CD4-positive, alpha-beta T cell treated with Interleukin-10 for 1 hour (primary cell): ENCODE results near the gene RGS1.

Experiments used
- DNase-seq: peaks from one replicate; pipeline ENCODE4 v3.0.0-alpha.2; 2020

Gene RGS1

DNA sequence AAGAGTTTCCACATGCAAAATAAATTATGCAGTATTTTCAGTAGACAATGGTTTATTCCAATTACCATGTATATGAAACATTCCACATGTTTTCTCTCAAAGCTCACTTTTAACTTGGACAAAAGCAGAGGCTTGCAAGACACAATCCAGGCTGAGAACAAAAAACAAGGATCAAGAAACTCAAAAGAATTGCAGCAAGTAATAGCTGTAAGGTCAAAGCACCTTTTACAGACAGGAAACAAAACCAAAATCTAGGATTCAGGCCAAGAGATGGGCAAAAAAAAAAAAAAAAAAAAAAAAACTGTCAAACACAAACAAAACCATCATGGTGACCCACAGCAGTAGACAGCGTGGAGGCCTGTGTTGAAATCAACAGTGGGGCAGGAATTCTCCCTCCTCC is 9.3 kb downstream of the RGS1 start:
- no peak for DNase-seq

DNA sequence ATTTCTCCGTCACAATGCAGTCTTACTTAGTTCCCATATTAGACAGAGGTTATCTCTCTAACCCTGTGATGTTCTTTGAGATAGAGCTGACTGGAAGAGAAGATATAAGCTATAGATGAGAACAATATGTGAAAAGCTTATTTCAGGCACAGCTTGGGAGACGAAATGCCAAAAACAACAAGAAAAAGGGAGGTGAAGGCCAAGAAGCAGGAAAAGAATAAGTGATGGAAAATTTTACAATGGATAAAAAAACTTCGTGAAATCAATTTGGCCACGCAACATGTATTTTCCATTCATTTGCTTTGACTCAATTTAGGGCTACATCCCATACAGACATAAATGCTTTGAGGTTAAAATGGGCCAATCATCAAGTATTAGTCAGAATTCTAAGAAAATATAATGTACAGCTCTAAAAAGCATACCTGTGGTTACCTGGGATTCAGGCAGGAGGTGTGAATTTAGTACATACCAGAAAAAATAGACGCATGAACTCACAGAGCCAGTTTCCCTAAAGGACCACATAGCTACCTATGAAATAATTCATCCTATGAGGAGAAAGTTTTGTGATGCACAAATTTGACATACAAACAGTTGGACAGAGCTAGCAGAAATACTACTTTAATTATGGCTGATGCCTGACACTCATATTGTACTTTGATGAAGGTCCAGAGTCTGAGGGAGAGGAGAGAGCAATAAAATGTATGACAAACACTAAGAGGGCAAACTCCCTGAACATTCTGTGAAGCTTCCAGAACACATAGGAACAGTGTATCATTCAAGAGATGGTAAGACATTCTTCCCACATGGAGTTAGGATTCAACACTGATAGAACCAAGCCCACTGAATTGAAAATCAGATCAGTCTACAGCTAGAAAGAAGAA is 12.1 kb downstream of the RGS1 start:
- DNase-seq, result no peak

DNA sequence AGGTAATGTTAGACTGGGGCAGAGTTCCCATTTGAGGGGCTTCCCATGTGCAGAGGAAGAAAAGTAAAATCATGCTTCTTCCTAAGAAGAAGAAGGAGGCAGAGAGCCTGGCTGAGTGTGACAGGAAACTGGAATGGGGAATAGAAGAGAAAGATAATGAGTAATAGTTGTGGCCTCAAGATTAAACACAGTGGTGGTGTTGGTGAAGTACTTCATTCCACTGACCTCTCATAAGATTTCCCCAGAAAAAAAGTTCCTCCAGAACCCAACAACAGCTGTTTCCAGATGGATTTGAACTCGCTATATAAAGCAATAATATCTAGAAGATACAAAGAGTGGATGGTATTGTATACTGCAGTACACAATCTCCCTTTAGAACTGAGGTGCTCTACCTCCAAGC is 13.0 kb downstream of the RGS1 start:
- DNase-seq, result no peak

DNA sequence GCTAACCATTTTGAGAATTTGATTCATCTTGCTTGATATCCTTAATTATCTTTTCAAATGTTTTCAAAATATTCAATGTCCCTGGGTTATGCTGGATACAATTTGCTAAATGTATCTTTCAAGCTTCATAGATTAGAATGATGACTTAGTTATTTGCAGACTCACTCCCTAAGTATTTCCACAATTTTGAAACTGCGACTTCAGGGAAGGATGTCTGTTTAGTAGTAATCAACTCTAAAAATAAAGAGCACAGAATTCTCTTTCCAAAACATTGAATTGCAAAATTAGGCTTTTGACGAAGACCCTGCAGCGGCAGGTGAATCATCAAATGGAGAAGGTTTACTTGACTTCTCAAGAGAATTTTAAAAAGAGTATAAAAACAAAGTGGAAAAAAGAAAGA is 14.2 kb downstream of the RGS1 start:
- DNase-seq, result no peak

DNA sequence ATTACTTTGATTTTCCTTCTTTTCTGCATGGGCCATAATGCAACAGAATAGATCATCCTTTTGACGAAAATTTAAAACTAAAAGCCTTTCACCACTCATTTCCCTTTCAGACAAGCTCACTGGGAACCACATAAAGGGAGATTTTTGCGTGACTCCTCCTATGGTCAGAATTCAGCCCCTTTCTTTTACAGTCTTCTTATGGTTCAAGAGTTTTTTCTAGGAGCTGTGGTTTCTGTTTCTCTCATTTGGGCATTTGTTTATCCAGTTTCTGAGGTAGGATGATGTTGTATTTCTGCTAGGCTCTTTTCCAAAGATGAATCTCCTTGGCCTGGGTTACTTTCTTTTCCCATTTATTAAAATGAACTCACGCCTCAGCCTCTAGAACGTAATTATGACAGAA is 16.9 kb downstream of the RGS1 start:
- DNase-seq, result no peak

DNA sequence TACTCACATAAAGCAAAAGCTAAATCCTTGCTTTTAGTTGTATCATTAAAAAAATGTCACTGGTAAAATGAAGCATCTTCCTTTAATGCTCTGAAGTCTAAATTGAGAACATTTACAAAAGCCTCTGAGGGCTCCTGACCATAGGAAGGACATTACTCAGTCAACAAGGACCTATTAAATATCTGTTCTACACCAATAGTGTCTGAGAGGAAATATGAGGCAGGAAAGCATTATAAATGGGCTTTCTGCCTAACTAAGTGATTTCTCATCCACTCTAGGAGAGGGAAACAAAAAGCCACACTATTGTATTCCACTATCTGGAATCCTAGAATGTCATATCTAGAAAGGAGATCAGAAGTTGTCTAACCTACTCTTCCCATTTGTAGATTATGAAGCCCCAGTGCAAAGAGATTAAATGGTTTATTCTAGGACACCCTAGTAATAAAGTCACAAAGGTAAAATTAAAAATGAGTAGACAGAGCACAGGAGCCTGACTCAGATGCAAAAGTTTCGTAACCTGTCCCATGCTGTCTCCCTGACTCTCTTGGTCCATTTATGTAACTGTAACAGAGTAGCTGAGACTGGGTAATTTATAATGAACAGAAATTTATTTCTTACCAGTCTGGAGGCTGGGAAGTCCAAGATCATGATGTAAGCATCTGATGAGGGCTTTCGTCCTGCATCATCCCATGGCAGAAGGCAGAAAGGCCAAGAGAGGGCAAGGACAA is 17.6 kb downstream of the RGS1 start:
- no peak for DNase-seq

DNA sequence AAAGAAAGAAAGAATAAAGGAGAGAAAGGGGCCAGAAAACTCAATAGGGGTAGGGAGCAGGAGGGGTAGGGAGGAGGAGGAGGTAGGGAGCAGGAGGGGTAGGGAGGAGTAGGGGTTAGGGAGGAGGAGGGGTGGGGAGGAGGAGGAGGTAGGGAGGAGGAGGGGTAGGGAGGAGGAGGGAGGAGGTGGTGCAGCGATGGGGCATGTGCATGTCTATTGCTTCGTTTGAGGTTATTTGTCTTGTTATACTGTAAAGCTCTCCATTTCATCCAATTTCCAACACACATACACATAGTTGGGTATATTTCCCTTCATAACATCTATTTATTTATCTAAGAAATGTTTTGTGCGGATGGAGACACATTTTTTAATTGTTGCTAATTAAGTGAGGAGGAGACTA is 19.7 kb downstream of the RGS1 start:
- no peak for DNase-seq

DNA sequence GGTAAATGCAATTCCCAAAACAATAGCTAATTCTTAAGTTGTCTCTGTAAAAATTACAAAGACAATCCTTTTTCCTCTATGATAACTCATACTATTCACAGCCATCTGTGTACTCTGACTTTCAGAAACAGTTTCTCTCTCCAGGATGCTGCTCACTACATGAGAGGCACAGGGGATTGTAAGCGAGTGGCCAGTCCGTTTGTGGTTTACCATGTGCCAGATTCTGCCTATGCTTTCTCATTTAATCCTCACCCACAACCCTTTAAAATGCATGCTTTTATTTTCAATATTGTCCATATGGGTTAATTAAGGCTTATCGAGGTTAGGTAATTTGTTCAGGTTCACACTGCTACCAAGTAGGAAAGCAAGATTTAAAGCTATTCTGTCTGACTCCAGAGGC is 23.0 kb downstream of the RGS1 start:
- DNase-seq, result no peak

DNA sequence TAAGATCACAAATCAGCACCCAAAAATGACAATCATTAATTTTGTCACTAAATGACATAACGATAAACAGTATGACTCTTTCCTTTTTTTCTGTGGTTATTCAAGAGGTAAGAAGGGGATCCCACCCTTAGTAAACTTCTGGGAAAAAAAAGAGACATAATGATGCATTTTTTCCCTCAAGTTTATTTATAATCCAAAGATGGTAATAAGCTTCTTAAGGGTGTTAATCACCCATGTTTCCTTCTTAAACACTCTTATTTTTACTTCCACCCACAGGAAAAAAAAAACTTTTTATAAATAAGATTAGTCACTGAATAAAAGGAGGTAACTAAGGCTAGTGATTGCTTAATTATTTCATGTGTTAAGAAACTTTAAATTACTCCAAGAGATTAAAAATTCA is 24.7 kb downstream of the RGS1 start:
- no peak for DNase-seq

DNA sequence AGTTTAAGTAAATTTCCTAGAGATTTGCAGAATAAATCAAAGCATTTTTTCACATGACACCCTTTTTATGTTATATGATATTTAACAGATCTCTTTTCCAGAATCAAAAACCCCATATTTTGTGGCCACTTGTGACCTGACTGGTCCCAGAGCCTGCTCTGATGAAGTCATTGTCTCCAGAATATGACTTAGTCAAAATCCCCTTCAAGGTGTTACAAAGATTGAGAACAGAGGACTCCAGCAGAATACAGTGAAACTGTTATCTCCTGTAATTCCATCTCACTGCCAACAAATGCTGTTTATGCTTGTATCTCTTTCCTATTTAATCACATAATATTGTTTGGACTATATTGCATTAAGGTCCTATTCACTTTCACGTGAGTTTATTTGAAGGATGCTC is 25.6 kb downstream of the RGS1 start:
- no peak for DNase-seq

DNA sequence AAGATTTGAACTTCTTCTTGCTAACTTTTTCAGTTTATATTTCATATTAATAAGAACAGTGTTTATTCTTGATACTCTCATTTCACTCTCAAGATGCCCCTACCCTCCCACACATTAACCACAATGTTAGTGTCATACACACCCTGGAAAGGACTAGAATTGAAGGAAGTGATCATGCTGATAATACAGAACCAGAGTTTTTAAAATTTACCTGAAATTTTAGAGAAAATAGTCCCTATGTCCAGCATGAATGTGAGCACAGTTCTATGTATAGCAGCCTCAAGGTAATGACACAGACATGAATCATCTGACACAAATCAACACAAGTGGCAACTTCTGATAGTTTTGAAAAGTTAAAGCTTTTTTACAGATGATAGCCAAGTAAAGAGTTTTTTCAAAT is 26.0 kb downstream of the RGS1 start:
- DNase-seq, result no peak

DNA sequence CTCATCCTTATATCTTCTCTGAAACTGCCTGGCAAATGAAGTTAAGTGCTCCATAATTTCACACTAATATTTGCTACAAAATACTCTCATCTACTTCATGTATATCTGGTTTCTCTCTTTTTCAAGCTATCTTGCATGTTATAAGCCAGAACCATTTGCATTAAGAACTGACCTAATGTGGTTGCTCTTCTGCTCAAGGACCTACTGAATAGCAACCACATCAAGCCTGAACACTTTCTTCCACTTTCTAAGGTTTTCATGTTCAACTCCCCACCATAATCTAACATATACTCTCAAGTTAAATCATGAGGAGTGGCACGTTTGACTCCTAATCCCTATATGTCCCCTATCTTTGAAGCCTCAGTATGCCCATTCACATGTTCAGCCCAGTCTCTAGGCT is 27.2 kb downstream of the RGS1 start:
- DNase-seq, result no peak

DNA sequence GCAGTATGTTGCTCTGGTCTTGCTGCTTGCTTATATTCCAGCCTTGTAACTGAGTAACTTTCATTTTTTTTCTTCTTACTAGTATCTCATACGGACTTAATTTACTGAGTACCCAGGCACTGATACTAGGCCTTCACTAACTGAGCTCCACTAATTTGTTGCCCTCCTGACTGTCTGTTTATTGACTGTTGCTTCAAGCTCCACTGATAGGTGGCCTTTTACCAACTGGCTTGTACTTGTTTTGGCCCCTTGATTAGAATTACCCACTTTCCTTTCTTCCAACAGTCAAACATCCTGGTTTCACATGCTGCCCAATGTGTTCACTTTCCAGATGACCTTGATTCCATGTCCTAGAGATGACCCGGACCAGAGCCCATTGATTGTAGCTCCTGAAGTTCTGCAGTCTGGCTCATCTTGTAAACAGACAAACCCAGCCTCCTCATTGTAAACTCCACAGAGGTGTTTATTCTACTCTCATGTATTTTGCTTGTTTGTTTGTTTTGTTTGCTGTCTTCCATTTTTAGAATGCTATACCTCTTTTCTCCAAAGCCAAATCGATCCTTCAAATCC is 27.7 kb downstream of the RGS1 start:
- no peak for DNase-seq

DNA sequence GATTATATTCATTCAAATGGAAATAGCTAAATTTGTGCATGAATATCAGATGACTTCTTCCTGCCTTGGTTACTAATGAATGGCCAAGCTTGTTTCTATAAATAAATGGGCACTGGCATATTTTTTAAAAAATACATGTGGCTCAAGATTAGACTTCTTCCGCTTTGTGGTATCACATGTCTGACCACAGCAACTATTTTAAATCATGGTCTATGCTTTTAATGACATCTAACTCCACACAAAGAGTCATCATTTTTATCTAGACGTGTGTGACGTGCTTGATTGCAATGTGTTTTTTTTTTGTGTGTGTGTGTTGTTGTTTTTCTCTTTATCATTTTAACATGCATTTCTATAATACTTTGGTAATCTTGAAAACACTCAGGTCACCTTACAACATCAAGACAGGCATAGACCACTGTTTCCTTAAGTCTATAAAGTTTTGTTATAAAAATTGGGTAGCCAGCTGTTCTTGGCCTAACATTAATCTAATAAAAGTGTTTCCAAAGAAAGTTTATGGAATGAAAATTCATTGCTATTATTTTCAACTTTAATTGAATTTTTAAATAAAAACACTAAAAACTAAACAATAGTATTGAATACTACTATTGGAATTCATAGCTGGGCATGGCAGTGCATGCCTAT is 29.5 kb downstream of the RGS1 start:
- peak; percentile 38 for DNase-seq

DNA sequence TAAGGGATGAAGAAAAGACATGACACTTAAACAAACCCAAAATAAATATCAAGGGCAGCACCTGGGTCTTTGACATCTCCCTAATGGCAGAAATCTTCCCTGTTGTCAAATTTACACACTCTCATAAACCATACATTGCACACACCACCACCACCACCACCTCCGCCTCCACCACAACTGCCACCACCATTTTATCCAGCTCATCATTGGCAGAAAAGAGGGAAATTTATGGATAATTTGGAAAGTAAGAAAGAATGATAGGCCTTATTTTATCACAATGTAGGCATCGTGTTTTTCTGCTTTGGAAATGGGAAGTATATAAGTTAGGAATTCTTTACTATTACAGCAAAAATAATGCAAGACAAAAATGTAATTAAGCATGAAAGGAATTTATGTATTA is 33.1 kb downstream of the RGS1 start:
- DNase-seq, result no peak

DNA sequence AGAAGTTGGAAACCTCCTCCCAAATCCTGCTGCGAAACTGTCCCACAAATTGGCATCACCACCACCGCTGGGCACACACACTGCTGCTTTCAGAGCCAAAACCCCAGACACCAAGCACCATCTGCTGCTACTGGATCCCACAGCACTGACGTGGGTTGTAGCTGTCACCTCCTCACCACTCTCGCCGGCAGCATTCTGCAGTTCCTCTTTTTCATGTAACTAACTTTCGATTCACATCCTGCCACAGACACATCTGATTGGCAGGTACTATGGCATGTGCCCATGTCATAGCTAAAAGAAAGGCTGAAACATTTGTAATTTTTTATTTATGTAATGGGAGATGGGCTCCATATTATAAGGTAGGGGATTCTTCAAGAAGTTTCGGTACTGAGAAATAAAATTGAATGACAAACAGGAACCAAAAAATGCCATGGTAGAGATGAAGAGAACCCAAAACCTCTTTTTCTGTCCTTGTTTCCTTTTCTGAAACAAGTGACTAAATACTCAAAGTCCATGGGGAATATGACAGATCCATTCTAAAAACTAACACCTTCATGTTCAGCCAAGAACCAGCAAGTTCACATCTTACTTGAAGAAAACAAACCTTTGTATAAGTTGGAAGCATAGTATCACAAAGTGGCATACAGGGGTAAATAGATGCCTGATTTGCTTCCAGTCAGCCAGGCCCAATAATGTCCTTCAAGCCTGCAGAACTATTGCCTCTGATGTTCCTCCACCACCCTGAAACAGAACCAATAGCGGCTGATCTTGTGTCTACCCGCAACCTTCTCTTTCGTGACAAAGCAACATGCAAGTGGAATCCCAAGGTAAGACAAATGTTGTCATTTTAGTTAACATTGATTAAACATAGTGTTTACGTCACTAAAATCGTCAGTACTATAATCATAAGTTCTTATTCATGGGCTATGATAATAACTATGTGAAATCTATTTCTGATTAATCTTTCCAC is 33.8 kb downstream of the RGS1 start:
- peak; percentile 77 for DNase-seq

DNA sequence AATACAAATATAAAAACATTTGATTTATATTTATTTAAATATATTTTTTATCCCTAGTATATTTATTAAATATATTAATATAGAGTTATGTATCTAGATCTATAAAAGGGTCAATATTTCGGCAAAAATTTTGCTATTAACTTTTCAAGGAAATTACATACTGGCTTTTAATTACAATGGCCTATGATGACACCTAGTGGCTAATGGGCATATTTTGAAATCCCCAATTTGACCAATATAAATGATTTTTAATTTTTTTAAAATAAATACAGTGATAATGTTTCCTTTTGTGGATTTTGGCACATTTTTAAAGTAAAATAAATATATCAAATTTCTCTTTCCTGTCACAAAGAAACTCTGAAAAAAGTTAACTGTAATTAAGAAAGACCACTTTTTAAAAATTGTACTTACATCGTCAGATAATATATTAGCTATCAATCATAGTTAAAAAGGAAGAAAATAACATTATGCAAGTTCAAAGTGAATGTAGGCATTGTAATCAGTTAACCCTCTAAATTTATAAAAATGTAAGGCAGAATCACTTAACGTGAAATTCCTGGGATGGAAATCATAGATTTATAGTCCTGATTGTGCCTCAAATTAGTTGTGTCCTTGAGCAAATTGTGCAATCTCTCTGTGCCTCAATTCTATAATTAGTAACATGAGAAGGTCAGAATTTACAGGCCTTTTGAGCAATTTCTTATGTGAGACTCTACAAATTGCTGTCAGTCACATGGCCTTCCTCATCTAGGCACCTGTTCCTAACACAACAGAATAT is 34.7 kb downstream of the RGS1 start:
- peak; percentile 56 for DNase-seq

DNA sequence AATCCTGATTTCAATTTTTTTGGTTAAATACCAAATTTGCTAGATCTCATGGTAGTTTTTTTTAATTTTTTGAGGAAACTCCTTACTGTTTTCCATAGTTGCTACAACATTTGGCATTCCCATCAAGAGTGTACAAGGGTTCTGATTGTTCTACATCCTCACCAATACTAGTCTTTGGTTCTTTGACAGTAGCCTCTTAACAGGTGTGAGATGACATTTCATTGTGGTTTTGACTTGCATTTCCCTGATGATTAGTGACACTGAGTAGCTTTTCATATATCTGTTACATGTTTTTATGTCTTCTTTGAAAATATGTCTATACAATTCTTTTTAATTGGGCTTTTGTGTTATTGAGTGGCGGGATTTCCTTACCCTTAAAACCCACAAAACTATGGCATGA is 39.5 kb downstream of the RGS1 start:
- no peak for DNase-seq

DNA sequence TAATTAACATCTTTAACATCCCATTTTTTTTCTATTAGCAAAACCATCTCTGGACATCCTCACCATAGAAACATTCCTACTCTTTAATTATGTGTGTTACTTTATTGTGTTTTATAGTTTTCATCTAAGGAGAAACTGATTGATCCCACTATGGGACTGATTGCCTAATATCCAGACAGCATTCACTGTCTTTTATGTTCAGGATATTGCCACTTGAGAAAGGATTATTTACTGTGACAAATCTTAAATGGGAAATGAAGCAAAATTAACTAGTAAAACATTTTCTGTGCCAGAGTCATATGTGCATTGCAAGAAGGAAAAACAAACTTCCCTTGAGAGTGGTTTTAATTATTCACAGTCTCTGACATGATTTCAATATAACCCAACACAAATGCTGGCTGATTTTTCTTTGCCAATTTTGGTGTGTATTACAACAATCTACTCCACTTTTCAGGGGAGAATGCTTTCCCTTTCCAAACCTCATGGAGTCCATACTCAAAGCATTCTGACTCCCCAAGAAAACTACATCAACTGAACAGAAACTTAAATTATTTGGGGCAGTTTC is 44.6 kb downstream of the RGS1 start:
- DNase-seq, result no peak

DNA sequence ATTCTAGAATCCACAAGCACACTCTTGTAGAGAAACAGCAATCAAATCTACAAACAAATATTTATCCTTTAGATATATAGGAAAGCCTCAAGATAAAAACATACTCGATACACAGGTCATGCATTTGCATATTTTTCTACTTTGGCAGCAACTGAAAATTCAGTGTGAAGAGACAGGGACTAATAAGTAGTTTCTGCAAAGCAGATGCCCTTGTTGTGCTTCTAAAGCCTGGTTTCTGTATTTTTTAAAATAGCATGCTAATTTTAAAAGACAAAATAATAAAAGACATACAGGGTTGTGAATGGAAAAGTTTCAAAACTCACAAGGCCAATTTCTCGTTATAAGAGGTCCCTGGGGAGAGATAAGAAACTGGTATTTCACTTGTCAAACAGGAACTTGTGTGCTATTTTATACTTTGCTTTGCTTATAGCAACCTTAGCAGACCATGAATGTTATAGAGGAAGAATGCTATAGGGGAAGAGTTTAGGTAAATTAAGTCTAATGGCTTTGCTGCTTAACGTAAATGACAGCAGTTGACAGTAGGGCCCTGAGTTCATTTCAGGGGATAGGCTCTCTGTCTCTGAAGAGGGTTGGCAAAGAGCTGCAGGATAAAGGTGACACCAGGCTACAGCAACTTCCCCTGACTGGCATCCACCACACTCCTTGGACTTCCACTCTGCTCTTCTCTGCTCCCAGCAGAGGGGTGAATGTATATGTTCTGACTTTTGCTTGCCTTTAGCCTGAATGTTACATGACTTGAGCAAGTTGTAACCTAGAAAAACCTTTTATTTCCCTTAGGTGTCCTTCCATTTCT is 51.0 kb downstream of the RGS1 start:
- no peak for DNase-seq
